ENCODE results near the gene PCK2.
"Not testable (repeated sequence)": the region's sequence is repeated elsewhere in the genome, so short reads cannot be mapped to it uniquely, and the experiment has no call there.

The PCK2 gene

GRCh38 chr14:24093901-24094840 lies at the start of gene PCK2:
Gene PCK2 (plus strand): TSS chr14:24094311. CDS start chr14:24094406, 95 bp downstream.
- peak; percentile 66 for DNase-seq (ENCODE audit: low spot score)

- not testable (repeated sequence) for DNase-seq (ENCODE audit: low spot score)
Observed at GRCh38 chr14:24049002-24049401, 45.1 kb upstream of the PCK2 start.

- not testable (repeated sequence) for DNase-seq (ENCODE audit: low spot score)
Observed at GRCh38 chr14:24050753-24051152, 43.4 kb upstream of the PCK2 start.

GRCh38 chr14:24051176-24051788 lies 42.8 kb upstream of the PCK2 start:
- DNase-seq (ENCODE audit: low spot score) = no peak

- DNase-seq (ENCODE audit: low spot score) = peak; percentile 58
Observed at GRCh38 chr14:24051789-24052655, 42.1 kb upstream of the PCK2 start, which contains the start of gene CARMIL3. Gene CARMIL3 (plus strand): TSS chr14:24052009. CDS start chr14:24052154, 145 bp downstream.

GRCh38 chr14:24052656-24053547 lies 41.2 kb upstream of the PCK2 start:
- DNase-seq (ENCODE audit: low spot score) = no peak

- DNase-seq (ENCODE audit: low spot score) = no peak
Observed at GRCh38 chr14:24053548-24054323, 40.4 kb upstream of the PCK2 start.

GRCh38 chr14:24054324-24054641 lies 39.8 kb upstream of the PCK2 start:
- DNase-seq (ENCODE audit: low spot score) = no peak

- DNase-seq (ENCODE audit: low spot score) = no peak
Observed at GRCh38 chr14:24054646-24055045, 39.5 kb upstream of the PCK2 start.

GRCh38 chr14:24055971-24056799 lies 37.9 kb upstream of the PCK2 start:
- DNase-seq (ENCODE audit: low spot score) = no peak

GRCh38 chr14:24056800-24057184 lies 37.3 kb upstream of the PCK2 start:
- no peak for DNase-seq (ENCODE audit: low spot score)

GRCh38 chr14:24057271-24057670 lies 36.8 kb upstream of the PCK2 start:
- no peak for DNase-seq (ENCODE audit: low spot score)

GRCh38 chr14:24057867-24058259 lies 36.2 kb upstream of the PCK2 start:
- no peak for DNase-seq (ENCODE audit: low spot score)

GRCh38 chr14:24058260-24058950 lies 35.7 kb upstream of the PCK2 start:
- DNase-seq (ENCODE audit: low spot score) = peak; percentile 71

GRCh38 chr14:24058951-24059475 lies 35.1 kb upstream of the PCK2 start:
- DNase-seq (ENCODE audit: low spot score) = no peak

GRCh38 chr14:24059841-24060388 lies 34.2 kb upstream of the PCK2 start:
- DNase-seq (ENCODE audit: low spot score) = no peak

- DNase-seq (ENCODE audit: low spot score) = no peak
Observed at GRCh38 chr14:24060443-24060842, 33.7 kb upstream of the PCK2 start.

Measured in CD4-positive, alpha-beta T cell treated with Interleukin-6 at 100 ng/mL for 8 hours (primary cell).